Stomach (tissue), 9 donors: Measurements from ENCODE around the gene ATAD1. TPM values are rescaled to one million over a fixed set of nuclear protein-coding genes. Genes with fewer than 3 reads are reported as not detected.
A peak's percentile ranks its signal among the peaks of the same experiment; 100 is the strongest.

Source experiments
- DNase-seq, 2 donors: peaks; one replicate each; pipeline versions ENCODE4 v3.0.0 to v3.0.0-alpha.2; 2013 to 2019
- H3K27ac ChIP-seq, 5 donors: fragments of 200-600 bp in 4 of 5; sonication (generic) in 4 of 5; one replicate each; pipeline ENCODE4 v1.5.1; 2013 to 2019; ENCODE audit warnings: mild to moderate bottlenecking in 1 of 5, moderate library complexity in 1 of 5
- H3K27me3 ChIP-seq, 3 donors: fragments of 200-600 bp; sonication (generic); one replicate each; pipeline ENCODE4 v1.5.1; 2017 to 2019; ENCODE audit warnings: mixed run types in 1 of 3
- H3K36me3 ChIP-seq, 4 donors: fragments of 200-600 bp; sonication (generic); 1 replicate in 3 of 4; 2 replicates in 1 of 4; pipeline ENCODE4 v1.5.1; 2016 to 2019
- H3K4me1 ChIP-seq, 4 donors: fragments of 200-600 bp; sonication (generic); one replicate each; pipeline ENCODE4 v1.5.1; 2016 to 2019
- H3K4me3 ChIP-seq, 4 donors: fragments of 200-600 bp; sonication (generic) in 3 of 4; one replicate each; pipeline ENCODE4 v1.5.1; 2016 to 2019; ENCODE audit warnings: mild to moderate bottlenecking in 1 of 4
- H3K9me3 ChIP-seq, 4 donors: fragments of 200-600 bp; sonication (generic); one replicate each; pipeline ENCODE4 v1.5.1; 2016 to 2019
- EP300 ChIP-seq: sonication (generic); formaldehyde crosslinking; IDR thresholded peaks from one replicate; pipeline ENCODE4 v1.6.1; 2017; ENCODE audit warnings: antibody characterized with exemption
- POLR2A ChIP-seq, 4 donors: fragments of 450-650 bp; IDR thresholded peaks; one replicate each; pipeline ENCODE4 v1.6.1; 2016; ENCODE audit warnings: antibody characterized with exemption in 4 of 4, control low read depth in 2 of 4, mild to moderate bottlenecking in 1 of 4, moderate library complexity in 1 of 4
- POLR2AphosphoS5 ChIP-seq, 3 donors: sonication (generic); formaldehyde crosslinking; IDR thresholded peaks; one replicate each; pipeline ENCODE4 v1.6.1; 2016; ENCODE audit warnings: antibody characterized with exemption in 3 of 3
- WGBS, 5 donors: extraction: QIAGEN DNeasy Blood & Tissue Kit in 3 of 5; methylation state at CpG; one replicate each; pipeline versions ENCODE4 v1.1.5 to v1.1.7; 2013 to 2018; 5-methylcytosine and 5-hydroxymethylcytosine counted together
- intact Hi-C: fragments of 100-400 bp; cut with DNase I; formaldehyde crosslinking; loops from one replicate; pipeline ENCODE4 v1.15.1; 2023; ENCODE audit warnings: low total_unique reads
- polyA plus RNA-seq, 3 donors: library from polyadenylated mRNA; stranded (reverse); fragments of 200-250 nt; gene quantifications; one replicate each; pipeline ENCODE4 v1.2.3, GENCODE V29; 2013
- total RNA-seq, 5 donors: library from RNA; depleted of rRNA; stranded (reverse); fragments of >200 nt; gene quantifications; one replicate each; pipeline versions ENCODE4 v1.1.0 to v1.2.3, GENCODE V29; 2014 to 2016
- TF ChIP-seq, protein P1 (sequence below), 7 experiments: fragments of 450-650 bp in 4 of 7; fragments of 200-600 bp in 3 of 7; sonication (generic) in 3 of 7; IDR thresholded peaks; one replicate each; pipeline ENCODE4 v1.5.1; 2016 to 2019; ENCODE audit warnings: antibody characterized with exemption in 7 of 7, control low read depth in 2 of 7, mild to moderate bottlenecking in 1 of 7
- donor health status: healthy with polysubstance abuse.
- donor health status: Bipolar disorder and iron deficiency.
- donor health status: healthy.

The ATAD1 gene
- total and polyA plus RNA-seq, 8 donors: 7.0 to 61.7 (median 13.8) TPM

DNA sequence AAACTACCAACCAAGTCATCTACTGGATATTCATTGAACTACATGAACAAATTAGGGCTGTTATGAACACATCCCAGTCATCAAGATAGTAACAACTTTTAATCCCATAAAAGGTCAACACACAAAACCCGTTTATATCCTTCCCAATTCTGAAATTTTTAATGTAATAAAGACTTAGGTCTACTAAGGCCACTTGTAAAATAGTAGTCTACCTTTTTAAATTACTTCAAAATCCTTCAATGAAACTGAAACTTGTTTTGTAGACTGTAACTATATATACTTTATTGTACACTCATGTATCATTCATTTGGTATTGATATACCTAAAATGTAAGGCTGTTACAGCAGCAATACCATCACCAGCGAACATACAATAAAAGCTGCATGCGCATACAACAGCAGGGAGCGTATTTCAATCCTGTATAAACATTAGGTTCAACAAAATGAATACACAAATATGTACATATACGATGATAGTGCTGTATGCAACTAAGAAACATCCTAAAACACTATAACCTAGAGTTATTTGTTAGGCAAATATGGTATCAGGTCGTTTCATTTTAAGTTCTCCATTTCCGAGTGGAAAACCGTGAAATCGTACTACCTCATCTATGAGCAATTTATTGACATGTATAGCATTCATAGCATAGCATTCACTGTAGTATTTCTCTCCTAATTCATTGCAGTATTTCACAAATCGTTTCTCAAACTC lies 973 bp downstream of the ATAD1 start:
- H3K4me3 ChIP-seq: peak overlapping the region; percentile 70 to 81 (median 72)
- no peaks in the 10 kb centered on the region for H3K9me3 ChIP-seq
- H3K4me1 ChIP-seq: peaks cover 15 to 34% (median 26%) of the 10 kb centered on the region in 4 donors
- no peaks in the 10 kb centered on the region for H3K27me3 ChIP-seq
- intact Hi-C loops: no loop called here
- peak in 1 of 2 donors; percentile 17 for DNase-seq
- H3K36me3 ChIP-seq: peaks cover 0 to 10% (median 7%) of the 10 kb centered on the region in 4 donors
- WGBS, 5 donors: 12 to 20% (median 17%) methylated on average over 10 of the region's 10 CpGs
- TF ChIP-seq EP300 (no peak), POLR2AphosphoS5 (IDR thresholded peaks at IDR 0.05) (no peak), POLR2A (IDR thresholded peaks at IDR 0.05) (no peak)
- TF ChIP-seq, protein P1, sequence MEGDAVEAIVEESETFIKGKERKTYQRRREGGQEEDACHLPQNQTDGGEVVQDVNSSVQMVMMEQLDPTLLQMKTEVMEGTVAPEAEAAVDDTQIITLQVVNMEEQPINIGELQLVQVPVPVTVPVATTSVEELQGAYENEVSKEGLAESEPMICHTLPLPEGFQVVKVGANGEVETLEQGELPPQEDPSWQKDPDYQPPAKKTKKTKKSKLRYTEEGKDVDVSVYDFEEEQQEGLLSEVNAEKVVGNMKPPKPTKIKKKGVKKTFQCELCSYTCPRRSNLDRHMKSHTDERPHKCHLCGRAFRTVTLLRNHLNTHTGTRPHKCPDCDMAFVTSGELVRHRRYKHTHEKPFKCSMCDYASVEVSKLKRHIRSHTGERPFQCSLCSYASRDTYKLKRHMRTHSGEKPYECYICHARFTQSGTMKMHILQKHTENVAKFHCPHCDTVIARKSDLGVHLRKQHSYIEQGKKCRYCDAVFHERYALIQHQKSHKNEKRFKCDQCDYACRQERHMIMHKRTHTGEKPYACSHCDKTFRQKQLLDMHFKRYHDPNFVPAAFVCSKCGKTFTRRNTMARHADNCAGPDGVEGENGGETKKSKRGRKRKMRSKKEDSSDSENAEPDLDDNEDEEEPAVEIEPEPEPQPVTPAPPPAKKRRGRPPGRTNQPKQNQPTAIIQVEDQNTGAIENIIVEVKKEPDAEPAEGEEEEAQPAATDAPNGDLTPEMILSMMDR (IDR thresholded peaks at IDR 0.05): no peak
- H3K27ac ChIP-seq: peak overlapping the region; percentile 88 to 91 (median 89)

DNA sequence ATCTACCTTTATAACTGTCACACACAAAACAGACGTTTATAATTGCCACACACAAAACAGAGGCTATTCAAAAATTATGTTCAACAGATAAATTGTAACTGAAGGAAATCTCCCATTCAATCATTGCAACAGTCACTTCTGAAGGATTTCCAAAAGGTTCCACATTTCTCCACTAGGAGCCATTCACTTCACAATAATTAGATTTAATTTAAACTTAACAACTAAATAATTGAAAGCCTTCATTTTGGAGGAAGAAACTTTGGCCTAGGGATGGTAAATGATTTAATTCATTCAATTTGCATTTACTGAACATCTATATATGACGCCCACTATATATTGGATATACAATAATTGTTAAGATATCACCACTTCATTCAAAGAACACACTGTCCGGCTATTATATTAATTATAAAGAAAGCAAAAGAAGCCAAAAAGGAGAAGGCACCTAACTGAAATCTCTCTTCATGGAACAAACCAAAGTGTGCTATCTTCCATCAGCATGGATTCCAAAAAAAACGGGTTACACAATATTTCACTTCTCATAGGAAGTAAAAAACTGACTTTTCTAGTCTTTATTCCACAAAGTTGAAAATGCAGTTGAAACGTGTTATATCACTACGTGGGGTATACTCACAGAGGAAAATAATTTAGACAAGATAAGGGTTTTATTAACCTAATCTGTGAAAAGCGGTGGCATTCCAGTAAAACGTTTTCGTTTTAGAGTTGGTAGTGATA lies 1.7 kb downstream of the ATAD1 start:
- Histone ChIP-seq H3K27me3 (no peaks in the 10 kb centered on the region), H3K9me3 (no peaks in the 10 kb centered on the region), H3K27ac (no peak overlapping the region), H3K4me1 (peaks cover 15 to 34% (median 26%) of the 10 kb centered on the region in 4 donors), H3K4me3 (peak overlapping the region in 2 of 4 donors; percentile 73 to 81), H3K36me3 (peaks cover 0 to 18% (median 14%) of the 10 kb centered on the region in 4 donors)
- WGBS, 5 donors: 38 to 59% (median 50%) methylated on average over 9 of the region's 9 CpGs
- intact Hi-C loops: no loop called here
- no peak for DNase-seq
- TF ChIP-seq, protein P1 (IDR thresholded peaks at IDR 0.05): no peak
- TF ChIP-seq POLR2A (IDR thresholded peaks at IDR 0.05) (no peak), EP300 (no peak), POLR2AphosphoS5 (IDR thresholded peaks at IDR 0.05) (no peak)

DNA sequence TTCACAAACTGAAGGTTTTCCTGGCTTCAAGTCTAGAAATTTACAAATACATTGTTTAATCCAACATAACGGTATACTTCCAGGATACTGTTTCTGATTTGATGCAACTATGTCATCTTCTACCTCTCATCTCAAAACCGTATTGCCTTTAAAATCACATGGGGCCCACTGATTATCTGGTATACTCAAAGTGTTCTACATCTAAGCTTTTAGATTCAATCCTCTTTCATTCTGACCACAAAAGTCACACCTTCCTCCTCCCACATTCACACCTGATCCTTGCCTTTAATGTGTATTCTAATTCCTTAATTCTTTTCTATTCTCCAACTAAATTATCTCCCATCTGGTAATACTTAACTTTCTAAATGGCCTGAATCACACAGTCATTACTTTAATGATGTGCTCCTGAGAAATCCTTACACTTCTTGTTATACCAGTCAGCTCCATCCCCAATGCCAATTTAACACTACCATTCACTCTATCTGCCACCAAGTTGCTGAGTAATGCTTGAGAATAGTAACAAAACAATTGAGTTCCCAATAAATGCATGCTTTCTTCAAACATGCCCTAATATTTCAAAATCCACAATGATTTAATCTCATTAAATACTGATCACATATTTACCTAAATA lies 13.0 kb downstream of the ATAD1 start:
- H3K27ac ChIP-seq: no peak overlapping the region
- H3K4me1 ChIP-seq: no peaks in the 10 kb centered on the region
- WGBS, 5 donors: 88 to 96% (median 90%) methylated on average over 2 of the region's 2 CpGs
- intact Hi-C loops: no loop called here
- TF ChIP-seq, protein P1 (IDR thresholded peaks at IDR 0.05): no peak
- H3K4me3 ChIP-seq: no peak overlapping the region
- DNase-seq: no peak
- H3K27me3 ChIP-seq: no peaks in the 10 kb centered on the region
- peaks cover 0 to 16% (median 10%) of the 10 kb centered on the region in 4 donors for H3K9me3 ChIP-seq
- H3K36me3 ChIP-seq: peaks cover 0 to 52% (median 42%) of the 10 kb centered on the region in 4 donors

DNA sequence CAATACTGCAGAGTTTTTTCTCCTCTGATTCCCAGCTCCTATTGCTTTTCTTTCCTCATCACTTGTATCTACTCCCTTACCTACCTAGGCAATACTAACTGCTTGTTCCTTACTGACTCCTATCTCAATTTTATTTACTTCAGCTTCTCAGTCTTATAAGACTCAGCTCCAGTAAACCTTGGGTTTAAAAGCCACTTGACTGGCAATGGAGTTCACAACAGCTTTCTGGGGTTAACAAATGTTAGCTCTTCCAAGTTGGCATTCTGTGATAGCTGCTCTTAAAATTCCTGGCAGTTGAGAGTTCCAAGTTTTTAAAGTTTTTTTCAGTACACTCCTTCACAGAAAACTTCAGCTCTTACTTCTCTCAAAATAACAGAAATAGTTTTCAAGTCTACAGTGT lies 14.2 kb downstream of the ATAD1 start:
- DNase-seq: no peak
- Histone ChIP-seq H3K36me3 (peaks cover 0 to 43% (median 35%) of the 10 kb centered on the region in 4 donors), H3K27me3 (no peaks in the 10 kb centered on the region), H3K27ac (no peak overlapping the region), H3K9me3 (peaks cover 0 to 16% (median 10%) of the 10 kb centered on the region in 4 donors), H3K4me3 (no peak overlapping the region), H3K4me1 (no peaks in the 10 kb centered on the region)
- intact Hi-C loops: no loop called here
- TF ChIP-seq POLR2AphosphoS5 (IDR thresholded peaks at IDR 0.05): no peak
- TF ChIP-seq, protein P1 (IDR thresholded peaks at IDR 0.05): no peak
- TF ChIP-seq POLR2A (IDR thresholded peaks at IDR 0.05): no peak
- TF ChIP-seq EP300: no peak
